Left lung (tissue), 10 donors: ENCODE data around the gene SLC48A1. TPM values are rescaled to one million over a fixed set of nuclear protein-coding genes. Genes with fewer than 3 reads are reported as not detected.

Experiments
- ATAC-seq: fragments of 200-7000 bp; cut with Tn5 transposase; one replicate; pipeline ENCODE4 v1.9.1; 2020; ENCODE audit warnings: moderate library complexity
- DNase-seq, 4 donors: peaks; one replicate each; pipeline ENCODE4 v3.0.0-alpha.2; 2013 to 2020
- H3K27ac ChIP-seq, 2 donors: fragments of 200-600 bp; sonication (generic) in 1 of 2; one replicate each; pipeline versions ENCODE4 v1.5.0 to v1.8.0; 2020 to 2021
- H3K27me3 ChIP-seq, 2 donors: fragments of 200-600 bp; sonication (generic) in 1 of 2; one replicate each; pipeline versions ENCODE4 v1.5.0 to v1.8.0; 2020 to 2021
- H3K36me3 ChIP-seq, 2 donors: fragments of 200-600 bp; sonication (generic) in 1 of 2; one replicate each; pipeline versions ENCODE4 v1.5.0 to v1.8.0; 2020 to 2021
- H3K4me1 ChIP-seq, 2 donors: fragments of 200-600 bp; one replicate each; pipeline ENCODE4 v1.8.0; 2021
- H3K4me3 ChIP-seq, 2 donors: fragments of 200-600 bp; sonication (generic) in 1 of 2; one replicate each; pipeline versions ENCODE4 v1.5.0 to v1.8.0; 2020 to 2021; ENCODE audit warnings: mild to moderate bottlenecking in 1 of 2
- H3K9me3 ChIP-seq, 2 donors: fragments of 200-600 bp; sonication (generic) in 1 of 2; one replicate each; pipeline versions ENCODE4 v1.5.0 to v1.8.0; 2020 to 2021
- intact Hi-C, 2 donors: fragments of 100-400 bp; cut with DNase I; formaldehyde crosslinking; loops; one replicate each; pipeline versions ENCODE4 v1.11.2 to v1.14.2; 2022
- polyA plus RNA-seq, 6 donors: library from polyadenylated mRNA; unstranded; fragments of 120-200 nt; gene quantifications; one replicate each; pipeline ENCODE4 v1.2.1, GENCODE V29; 2013; ENCODE audit not compliant: insufficient read length in 6 of 6
- total RNA-seq, 2 donors: library from RNA; stranded (reverse); fragmentation: NEBNext Ultra II Directional; extraction: Animal tissue kit (Norgen Biotek cat#: 25700); gene quantifications; one replicate each; pipeline ENCODE4 v1.2.1, GENCODE V29; 2021
- TF ChIP-seq, protein P1 (sequence below), 2 donors: fragments of 200-600 bp; sonication (generic) in 1 of 2; IDR thresholded peaks; one replicate each; pipeline versions ENCODE4 v1.5.0 to v1.8.0; 2021; ENCODE audit warnings: antibody characterized with exemption in 2 of 2
- donor health status: DM: no; HTN: yes; CAD: no.
- donor health status: DM: no; HTN: no; CAD: no.

SLC48A1 gene
- total and polyA plus RNA-seq, 8 donors, result 14.9 to 38.6 (median 18.3) TPM

DNA sequence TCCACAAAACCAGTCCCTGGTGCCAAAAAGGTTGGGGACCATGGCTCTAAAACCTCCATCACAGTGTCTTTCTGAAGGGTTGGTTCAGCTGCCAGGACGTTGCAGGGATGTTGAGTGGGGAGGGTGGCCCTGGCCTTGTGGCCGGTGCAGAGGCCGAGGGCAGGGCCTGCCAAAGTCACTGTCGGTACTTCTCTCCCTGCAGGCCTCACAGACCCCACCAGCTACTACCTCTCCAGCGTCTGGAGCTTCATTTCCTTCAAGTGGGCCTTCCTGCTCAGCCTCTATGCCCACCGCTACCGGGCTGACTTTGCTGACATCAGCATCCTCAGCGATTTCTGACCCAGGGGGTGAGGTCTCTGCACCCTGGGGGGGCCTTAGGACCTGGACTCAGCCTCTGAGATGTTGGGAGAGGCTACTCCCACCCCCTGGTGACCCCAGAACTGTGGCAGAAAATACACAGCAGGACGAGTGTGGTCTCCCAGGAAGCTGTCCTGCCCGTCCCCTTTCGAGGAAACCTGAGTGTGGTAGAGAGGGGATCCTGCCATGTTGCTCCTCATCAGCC, 7.0 kb downstream of the SLC48A1 start:
- ATAC-seq, result peak; percentile 1
- DNase-seq, result peak in 1 of 4 donors; percentile 39
- intact Hi-C loops, result loop anchor here in 1 of 2 donors (5.0 to 10.0 kb wide), 2 partner anchors 55 to 63 kb away; no protein-coding TSS in a partner anchor

GRCh38 chr12:47781479-47782371, 8.7 kb downstream of the SLC48A1 start:
- Histone ChIP-seq H3K4me3 (no peak overlapping the region), H3K4me1 (peaks cover 4 to 29% of the 10 kb centered on the region in 2 donors), H3K36me3 (peaks cover 0 to 62% of the 10 kb centered on the region in 2 donors), H3K27me3 (no peaks in the 10 kb centered on the region), H3K9me3 (no peaks in the 10 kb centered on the region), H3K27ac (peak overlapping the region in 1 of 2 donors; percentile 48)
- DNase-seq (peak in 1 of 4 donors; percentile 54), ATAC-seq (peak; percentile 1)
- TF ChIP-seq, protein P1, sequence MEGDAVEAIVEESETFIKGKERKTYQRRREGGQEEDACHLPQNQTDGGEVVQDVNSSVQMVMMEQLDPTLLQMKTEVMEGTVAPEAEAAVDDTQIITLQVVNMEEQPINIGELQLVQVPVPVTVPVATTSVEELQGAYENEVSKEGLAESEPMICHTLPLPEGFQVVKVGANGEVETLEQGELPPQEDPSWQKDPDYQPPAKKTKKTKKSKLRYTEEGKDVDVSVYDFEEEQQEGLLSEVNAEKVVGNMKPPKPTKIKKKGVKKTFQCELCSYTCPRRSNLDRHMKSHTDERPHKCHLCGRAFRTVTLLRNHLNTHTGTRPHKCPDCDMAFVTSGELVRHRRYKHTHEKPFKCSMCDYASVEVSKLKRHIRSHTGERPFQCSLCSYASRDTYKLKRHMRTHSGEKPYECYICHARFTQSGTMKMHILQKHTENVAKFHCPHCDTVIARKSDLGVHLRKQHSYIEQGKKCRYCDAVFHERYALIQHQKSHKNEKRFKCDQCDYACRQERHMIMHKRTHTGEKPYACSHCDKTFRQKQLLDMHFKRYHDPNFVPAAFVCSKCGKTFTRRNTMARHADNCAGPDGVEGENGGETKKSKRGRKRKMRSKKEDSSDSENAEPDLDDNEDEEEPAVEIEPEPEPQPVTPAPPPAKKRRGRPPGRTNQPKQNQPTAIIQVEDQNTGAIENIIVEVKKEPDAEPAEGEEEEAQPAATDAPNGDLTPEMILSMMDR (IDR thresholded peaks at IDR 0.05), result no peak
- intact Hi-C loops, result no loop called here

More for the DNA sequence above, 7.0 kb downstream of the SLC48A1 start:
- H3K4me3 ChIP-seq, result no peak overlapping the region
- TF ChIP-seq, protein P1 (IDR thresholded peaks at IDR 0.05), result no peak
- peaks cover 0 to 45% of the 10 kb centered on the region in 2 donors for H3K36me3 ChIP-seq
- H3K9me3 ChIP-seq, result no peaks in the 10 kb centered on the region
- H3K4me1 ChIP-seq, result peaks cover 8 to 46% of the 10 kb centered on the region in 2 donors
- H3K27me3 ChIP-seq, result no peaks in the 10 kb centered on the region
- H3K27ac ChIP-seq, result no peak overlapping the region

GRCh38 chr12:47782372-47782770, 9.3 kb downstream of the SLC48A1 start:
- intact Hi-C loops, result no loop called here
- peaks cover under 1 to 22% of the 10 kb centered on the region in 2 donors for H3K4me1 ChIP-seq
- H3K27ac ChIP-seq, result peak overlapping the region in 1 of 2 donors; percentile 48
- ATAC-seq (no peak), DNase-seq (peak in 1 of 4 donors; percentile 70)
- H3K27me3 ChIP-seq, result no peaks in the 10 kb centered on the region
- no peaks in the 10 kb centered on the region for H3K9me3 ChIP-seq
- TF ChIP-seq, protein P1 (IDR thresholded peaks at IDR 0.05), result no peak
- peaks cover 0 to 68% of the 10 kb centered on the region in 2 donors for H3K36me3 ChIP-seq
- H3K4me3 ChIP-seq, result no peak overlapping the region

- H3K4me3 ChIP-seq, result no peak overlapping the region
- no peaks in the 10 kb centered on the region for H3K27me3 ChIP-seq
- ATAC-seq, result no peak
- no peak overlapping the region for H3K27ac ChIP-seq
- H3K4me1 ChIP-seq, result peaks cover 0 to 14% of the 10 kb centered on the region in 2 donors
- intact Hi-C loops, result no loop called here
- DNase-seq, result peak in 1 of 4 donors; percentile 76
- H3K9me3 ChIP-seq, result no peaks in the 10 kb centered on the region
- TF ChIP-seq, protein P1 (IDR thresholded peaks at IDR 0.05), result no peak
- H3K36me3 ChIP-seq, result peaks cover 0 to 76% of the 10 kb centered on the region in 2 donors
These were observed 10.2 kb downstream of the SLC48A1 start for GRCh38 chr12:47783024-47783755.
